ENCODE results near the gene UPK3B. TPM values are rescaled to one million over a fixed set of nuclear protein-coding genes. Genes with fewer than 3 reads are reported as not detected.
"Not testable (repeated sequence)": the region's sequence is repeated elsewhere in the genome, so short reads cannot be mapped to it uniquely, and the experiment has no call there.

The UPK3B gene
- total RNA-seq (2014; rRNA removed; shearing (Covaris generic)): not detected in 2 replicates

DNA sequence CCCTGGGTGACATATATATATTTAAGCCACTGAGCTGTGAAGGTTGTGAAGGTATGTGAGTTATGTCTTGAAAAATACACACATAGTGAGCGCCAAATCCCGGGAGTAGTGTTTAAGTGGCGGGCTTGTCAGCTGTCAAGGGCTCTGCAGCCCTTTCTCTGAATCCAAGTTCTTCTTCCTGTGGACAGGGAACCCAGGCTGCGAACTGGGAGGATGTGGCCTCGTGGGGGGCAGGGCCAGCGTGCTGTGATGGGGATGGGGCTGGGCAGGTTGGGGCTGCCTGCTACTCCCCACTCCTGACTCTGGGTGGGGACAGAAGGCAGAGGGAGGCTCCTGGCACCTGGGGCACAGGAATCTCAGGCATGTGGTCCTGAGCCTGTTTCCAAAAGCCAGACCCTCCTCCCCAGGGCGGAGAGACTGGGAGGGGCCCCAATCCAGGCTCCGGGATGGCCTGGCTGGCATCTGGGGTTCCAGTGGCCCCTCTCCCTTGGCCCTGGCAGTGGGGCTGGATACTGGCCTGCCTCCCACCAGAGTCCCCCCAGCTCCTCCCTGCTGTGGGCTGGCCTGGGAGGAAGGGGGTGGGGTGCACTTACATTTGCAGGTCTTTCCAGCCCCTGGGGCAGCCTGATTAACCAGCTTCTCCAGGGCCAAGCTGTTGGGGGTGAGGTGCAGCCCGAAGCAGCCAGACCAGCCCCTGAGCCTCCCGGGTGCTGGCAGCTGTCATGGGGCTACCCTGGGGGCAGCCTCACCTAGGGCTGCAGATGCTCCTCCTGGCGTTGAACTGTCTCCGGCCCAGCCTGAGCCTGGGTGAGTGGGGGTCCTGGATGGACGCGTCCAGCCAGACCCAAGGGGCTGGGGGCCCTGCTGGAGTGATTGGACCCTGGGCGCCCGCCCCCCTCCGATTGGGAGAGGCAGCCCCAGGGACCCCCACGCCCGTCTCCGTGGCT, at the start of gene UPK3B:
TSS of gene UPK3B (plus strand) at position 622 of the 947 bp plus-strand sequence. CDS start at position 723, 101 bp downstream.
- no peak for DNase-seq (ENCODE audit: low spot score)

DNA sequence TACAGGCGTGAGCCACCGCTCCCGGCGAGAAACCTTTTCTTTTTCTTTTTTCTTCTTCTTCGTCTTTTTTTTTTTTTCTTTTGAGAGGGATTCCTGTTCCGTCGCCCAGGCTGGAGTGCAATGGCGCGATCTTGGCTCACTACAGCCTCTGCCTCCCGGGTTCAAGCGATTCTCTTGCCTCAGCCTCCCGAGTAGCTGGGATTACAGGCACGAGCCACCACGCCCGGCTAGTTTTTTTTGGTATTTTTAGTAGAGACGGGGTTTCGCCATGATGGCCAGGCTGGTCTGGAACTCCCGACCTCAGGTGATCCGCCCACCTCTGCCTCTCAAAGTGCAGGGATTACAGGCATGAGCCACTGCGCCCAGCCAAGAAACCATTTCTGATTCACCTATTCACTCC, 49.6 kb upstream of the UPK3B start:
- not testable (repeated sequence) for DNase-seq (ENCODE audit: low spot score)

DNA sequence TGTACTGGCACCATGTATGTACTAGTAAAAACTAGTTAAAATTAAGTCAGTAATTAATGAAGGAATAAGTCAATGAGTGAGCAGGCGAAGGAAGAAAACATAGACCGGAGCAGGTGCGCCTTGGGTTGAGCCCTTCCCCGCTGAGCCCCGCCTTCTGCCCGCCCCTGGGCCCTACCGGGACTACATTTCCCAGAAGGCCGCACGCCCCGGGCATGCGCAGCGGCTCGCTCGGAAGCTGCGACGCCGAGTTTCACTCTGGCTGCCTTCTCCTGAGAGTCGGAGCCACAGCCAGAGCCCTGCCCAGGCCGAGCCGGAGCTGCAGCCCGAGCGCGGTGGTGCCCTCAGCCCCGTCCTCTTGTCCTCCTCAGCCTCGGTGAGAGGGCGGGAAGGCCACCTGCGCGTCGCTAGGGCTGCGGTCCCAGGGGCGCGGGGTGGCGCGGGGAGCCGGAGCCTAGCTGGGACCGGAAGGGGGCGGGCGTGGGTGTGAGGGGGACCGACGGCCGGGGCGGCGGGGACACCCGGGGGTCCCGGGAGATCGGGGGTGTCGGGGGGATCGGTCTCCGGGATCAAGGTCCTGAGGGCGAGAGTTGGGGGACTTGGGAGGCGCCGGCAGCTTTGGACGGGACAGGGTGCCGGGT, 48.8 kb upstream of the UPK3B start, which contains the start of gene DTX2:
TSS of gene DTX2 (plus strand) at position 246 of the 638 bp plus-strand sequence. CDS start 18,801 bp downstream, outside the sequence.
- not testable (repeated sequence) for DNase-seq (ENCODE audit: low spot score)

DNA sequence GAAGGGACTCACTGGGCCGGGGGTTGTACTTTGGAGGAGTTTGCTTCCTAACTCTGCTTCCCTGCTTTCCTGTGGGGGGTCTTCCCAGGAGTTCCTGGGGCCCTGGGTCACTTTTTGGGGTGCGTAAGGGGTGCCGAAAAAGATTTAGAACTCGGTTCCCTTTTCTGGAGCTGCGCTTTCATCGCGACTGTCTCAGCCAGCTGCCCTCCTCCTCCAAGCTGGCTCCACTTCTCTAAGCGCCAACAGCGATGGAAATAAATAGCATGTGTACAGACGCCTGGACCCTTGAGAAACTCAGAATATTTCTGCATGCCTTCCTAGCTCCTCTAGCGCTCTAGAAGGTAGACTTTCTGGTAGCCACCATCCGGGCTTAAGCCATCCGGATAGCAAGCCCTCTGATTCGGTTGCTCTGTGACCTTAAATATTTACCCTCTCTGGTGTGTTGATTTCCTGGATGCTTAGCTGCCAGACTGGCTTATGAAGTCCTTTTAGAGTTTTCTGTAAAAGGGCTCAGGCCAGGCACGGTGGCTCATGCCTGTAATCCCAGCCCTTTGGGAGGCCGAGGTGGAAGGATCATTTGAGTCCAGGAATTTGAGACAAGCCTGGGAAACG, 48.0 kb upstream of the UPK3B start:
- DNase-seq (ENCODE audit: low spot score): not testable (repeated sequence)

DNA sequence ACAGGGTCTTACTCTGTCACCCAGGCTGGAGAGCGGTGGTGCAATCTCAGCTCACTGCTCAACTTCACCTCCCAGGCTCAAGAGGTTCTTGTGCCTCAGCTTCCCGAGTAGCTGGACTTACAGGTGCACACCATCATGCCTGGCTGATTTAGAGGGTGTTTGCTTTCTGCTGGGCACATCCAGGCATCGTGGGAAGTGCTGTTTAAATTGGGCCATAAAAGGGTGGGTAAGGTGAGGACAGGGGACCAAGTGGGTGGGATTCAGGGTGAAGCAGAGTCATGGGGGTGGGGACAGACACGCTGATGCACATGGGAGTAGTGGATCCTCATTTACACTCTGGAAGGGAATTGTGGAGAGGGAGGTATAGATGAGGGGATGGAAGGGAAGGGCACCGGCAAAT, 45.4 kb upstream of the UPK3B start:
- DNase-seq (ENCODE audit: low spot score): not testable (repeated sequence)

DNA sequence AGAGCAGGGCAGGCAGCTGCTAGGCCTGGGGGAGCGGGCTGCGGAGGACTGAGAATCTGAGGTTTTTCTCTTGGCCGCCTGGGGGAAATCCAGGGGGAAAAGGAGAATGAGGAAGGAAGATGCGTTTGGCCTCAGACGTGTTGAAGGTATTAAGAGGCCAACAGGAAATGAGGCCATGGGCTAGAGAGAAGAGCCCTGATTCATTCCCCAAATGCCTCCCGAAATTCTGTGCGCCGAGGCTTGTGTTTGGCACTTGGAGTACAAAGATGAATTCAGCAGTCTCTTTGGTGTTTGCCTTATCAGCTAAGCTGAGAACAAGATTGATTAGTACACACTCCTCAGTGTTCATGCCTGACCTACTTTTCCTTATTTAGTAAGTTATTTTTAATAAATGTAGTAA, 44.4 kb upstream of the UPK3B start:
- DNase-seq (ENCODE audit: low spot score): not testable (repeated sequence)

DNA sequence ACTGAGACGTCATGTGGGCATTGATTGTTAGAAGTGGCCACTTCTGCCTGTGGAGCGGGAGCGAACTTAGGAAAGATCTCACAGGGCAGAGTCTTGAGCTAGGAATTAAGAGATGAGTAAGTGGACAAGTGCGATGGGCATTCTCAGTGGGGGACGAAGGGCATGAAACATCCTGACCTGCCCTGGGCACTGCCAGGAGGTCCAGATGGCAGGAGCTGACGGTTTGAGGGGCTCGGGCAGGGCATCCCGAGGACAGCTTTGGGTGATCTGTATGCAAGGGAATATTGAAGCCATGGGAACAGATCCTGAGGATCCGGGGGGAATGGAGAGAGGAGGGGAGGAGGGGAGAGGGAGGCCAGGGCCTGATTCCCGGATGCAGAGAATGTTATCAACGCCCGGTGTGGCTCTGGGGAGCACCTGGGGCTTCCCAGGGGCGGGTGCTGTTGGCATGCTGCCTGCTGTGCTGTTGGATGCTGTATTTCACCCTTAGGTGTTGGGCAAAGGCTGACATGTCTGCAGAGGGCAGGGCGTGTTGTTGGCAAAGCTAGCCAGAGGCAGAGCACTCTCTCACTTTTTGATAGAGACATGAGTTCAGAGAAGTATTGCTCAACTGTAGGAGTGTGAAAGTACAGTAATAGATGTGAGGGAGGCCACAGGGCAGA, 42.5 kb upstream of the UPK3B start:
- DNase-seq (ENCODE audit: low spot score): not testable (repeated sequence)

DNA sequence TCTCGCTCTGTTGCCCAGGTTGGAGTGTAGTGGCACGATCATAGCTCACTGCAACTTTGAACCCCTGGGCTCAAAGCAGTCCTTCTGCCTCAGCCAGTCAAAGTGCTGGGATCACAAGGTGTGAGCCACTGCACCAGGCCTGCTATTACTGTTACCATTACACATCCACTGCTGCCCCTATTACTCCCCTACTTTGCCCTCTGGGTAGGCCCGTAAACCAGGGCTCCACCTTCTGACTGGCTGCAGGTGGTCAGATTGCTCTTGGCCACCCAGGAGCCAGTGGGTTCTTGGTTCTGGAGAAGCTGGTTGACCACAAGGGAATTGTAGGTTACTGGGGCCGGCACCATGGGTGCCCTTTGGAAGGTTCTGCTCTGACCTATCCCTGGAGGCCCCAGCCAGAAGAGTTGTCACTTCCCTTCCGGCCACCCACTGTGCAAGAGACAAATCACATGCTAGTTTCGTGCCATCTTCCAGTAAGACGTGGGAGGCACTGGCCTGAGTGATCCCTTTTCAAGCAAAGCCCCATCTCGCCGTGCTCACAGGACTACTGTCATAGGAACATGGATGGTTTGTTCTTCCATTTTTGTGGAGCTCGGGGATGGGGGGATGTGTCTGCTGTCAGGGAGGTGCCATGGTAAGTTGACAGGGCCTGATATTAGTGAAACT, 38.7 kb upstream of the UPK3B start:
- not testable (repeated sequence) for DNase-seq (ENCODE audit: low spot score)

DNA sequence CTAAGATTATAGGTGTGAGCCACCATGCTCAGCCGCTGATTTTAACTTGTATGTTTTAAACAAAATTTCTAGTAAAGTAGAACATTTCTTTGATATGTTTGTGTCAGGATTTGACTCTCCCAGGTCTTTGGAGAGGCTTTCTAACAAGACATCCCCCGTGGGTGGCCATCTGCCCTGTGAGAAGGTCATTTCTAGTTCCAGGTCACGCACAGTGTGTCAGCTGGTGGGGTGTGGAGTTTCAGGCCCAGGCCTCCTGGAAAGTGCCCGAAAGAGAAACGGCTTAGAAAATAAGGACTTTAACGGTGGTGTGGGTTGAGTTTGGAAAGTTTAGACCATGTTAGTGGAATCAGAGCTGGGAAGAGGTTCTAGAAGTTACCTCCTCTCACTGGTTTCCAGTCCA, 37.3 kb upstream of the UPK3B start:
- not testable (repeated sequence) for DNase-seq (ENCODE audit: low spot score)

DNA sequence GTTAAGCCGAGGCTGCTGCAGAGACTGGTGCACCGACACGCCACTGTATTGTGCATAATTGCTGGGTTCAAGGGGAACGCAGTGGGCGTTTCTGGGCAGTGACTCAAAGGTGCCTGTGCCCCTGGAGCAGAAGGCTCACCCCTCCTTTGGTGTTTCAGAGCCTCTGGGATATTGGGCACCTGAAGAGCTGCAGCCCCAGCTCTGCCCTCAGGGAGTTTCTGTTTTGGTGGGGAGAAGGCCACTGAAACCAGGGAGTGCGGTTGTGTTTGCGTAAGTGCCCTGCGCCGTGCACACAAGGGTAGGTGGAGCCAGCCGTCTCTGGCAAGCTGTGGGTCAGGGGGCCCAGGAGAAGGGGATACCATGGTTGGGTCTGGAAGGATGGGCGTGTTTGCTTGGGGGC, 34.1 kb upstream of the UPK3B start:
- not testable (repeated sequence) for DNase-seq (ENCODE audit: low spot score)

DNA sequence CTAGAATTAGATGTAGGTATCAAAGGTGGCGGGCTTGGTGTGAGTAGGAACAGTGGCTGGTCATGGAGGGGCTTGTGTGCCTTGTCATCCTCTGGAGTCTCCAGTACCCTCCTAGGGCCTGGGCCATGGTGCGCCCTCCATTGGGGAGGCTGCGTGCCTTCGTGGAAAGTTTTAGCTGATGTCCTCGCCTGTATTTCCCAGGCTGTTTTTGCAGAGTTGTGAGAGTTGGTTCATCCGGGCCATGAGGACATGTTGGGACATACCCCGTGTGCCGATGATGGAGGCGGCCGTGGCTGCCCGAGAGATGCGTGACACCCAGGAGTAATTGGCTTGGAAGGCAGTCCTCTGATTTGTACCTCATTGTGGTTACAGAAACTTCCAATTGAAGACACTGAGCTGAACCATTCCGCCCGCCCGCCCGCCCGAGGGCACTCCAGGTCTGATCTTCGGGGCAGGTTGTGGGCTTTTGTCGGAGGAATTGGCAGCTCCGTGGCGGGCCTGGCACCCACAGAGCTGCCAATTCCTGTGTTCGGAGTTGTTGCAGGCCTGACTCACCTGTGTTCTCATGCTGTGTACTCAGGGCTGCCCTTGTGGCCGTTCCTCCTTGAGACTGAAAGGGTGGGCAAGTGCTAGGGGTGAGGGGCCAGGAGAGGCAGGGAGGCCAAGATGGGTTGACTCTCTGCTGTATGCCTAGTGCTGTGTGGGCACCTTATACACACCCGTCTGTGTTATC, 33.4 kb upstream of the UPK3B start:
- not testable (repeated sequence) for DNase-seq (ENCODE audit: low spot score)

DNA sequence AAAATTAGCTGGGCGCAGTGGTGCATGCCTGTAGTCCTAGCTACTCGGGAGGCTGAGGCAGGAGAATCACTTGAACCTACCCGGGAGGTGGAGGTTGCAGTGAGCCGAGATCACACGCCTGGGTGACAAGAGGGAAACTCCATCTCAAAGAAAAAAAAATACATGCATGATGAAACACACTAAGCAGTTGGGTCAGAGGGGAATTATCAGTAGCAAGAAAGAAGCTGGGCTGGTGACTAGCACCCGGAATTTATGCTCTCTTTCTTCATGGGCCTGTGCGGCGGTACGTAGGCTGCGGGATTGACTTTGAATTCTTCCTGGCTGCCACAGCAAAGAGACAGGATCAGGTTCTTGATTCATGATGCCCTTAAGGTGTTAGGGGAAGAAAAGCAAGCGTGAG, 30.7 kb upstream of the UPK3B start:
- DNase-seq (ENCODE audit: low spot score): not testable (repeated sequence)

DNA sequence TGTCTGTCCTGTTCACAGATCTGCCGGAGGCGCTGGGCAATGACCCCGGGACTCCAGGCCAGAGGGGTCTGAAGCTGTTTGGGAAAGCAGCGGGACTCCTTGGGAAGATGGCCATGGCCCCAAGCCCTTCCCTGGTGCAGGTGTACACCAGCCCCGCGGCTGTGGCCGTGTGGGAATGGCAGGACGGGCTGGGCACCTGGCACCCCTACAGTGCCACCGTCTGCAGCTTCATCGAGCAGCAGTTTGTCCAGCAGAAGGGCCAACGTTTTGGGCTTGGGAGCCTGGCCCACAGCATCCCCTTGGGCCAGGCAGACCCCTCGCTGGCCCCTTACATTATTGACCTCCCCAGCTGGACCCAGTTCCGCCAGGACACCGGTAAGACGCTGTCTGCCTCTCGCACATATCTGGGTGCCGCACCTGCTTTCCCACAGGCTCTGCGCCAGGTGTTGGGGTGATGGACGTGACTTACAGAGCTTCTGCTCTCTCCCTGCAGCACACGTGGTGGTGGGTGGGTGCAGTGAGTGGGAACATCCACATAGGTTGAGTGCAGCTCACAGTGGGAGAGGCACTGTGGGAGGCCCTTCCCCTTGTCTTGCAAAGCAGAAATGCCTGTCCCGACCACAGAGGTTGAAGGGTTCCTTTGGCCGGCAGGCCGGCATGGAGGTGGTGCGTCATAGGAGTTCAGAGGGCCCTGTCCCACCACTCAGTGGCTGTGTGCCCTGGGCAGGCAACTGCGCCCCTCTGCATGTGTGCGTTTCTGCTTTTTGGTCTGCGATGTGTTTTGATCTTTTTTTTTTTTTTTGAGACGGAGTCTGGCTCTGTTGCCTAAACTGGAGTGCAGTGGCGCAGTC, 29.7 kb upstream of the UPK3B start:
- DNase-seq (ENCODE audit: low spot score): not testable (repeated sequence)

DNA sequence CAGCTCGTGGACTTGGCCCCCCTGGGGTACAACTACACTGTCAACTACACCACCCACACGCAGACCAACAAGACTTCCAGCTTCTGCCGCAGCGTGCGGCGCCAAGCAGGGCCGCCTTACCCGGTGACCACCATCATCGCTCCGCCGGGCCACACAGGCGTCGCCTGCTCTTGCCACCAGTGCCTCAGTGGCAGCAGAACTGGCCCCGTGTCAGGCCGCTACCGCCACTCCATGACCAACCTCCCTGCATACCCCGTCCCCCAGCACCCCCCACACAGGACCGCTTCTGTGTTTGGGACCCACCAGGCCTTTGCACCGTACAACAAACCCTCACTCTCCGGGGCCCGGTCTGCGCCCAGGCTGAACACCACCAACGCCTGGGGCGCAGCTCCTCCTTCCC, 27.7 kb upstream of the UPK3B start:
- not testable (repeated sequence) for DNase-seq (ENCODE audit: low spot score)

DNA sequence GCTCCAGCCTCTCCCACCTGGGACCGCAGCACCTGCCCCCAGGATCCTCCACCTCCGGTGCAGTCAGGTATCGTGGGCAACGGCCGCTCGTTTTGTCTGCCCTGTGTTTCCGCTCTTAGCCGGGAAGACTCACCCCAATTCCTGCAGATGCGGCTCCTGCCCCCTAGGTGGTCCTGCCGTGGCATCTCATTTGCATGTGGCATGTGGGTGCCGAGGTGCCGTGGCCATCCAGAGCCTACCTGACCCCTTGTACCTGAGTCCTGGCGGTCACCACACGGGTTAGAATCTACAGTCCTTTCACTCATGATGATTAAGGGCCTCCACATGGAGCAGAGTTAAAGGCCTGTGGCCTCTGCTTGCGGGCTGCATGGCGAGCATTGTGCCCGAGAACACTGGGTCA, 27.3 kb upstream of the UPK3B start:
- DNase-seq (ENCODE audit: low spot score): not testable (repeated sequence)

DNA sequence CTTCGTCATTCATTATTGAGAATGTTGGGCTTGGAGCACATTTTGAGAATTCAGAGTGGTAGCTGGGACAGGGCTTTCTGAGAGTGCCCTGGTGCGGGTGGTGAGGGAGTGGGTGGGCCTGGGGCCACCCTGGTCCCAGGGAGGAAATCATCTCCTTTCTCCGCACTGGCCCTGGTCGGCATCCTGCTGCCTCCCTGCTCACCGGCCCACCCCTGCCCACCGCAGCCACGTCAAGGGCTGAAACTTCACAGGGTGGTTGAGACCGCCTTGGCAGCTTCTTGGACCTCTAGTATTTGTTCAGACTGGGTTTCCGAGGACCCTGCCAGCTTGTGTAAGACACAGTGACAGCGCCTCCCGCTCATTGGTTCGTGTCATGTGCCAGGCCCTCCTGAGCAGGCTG, 25.9 kb upstream of the UPK3B start:
- DNase-seq (ENCODE audit: low spot score): not testable (repeated sequence)

DNA sequence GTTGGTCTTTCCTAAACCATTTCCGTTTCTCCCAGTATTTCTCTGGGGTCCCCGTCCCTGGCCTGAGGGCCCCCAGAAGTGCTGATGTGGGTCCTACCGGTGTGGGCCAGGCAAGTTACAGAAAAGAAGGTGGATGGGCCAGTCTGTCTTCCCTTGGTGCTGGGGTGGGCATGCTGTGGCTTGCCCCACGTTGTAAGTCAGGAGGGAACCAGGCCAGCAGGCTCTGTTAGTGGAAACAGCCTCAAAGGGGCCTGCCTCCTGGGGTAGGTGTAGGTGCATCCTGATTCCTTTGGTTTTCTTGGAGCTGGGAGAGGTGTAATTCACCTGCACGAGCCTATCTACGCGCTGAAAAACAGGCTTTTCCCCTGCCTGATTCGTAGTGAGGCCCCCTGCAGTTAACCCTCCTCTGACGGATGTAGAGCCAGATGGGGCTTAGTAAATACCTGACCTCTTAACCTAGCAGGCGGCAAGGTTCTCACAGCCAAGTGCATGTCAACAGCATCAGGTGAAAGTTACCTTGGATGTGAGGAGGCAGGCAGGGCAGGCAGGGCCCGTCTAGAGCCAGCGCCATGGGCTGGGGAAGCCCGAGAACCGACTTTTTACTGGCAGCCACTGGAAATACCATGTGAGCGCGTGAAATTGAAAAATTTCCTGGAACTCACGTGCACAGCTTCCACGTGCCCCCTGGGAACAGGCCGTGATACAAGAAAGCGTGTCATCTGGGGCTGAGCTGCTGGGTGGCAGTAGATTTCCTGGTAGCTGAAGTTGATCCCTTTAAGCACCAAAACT, 24.3 kb upstream of the UPK3B start:
- not testable (repeated sequence) for DNase-seq (ENCODE audit: low spot score)

DNA sequence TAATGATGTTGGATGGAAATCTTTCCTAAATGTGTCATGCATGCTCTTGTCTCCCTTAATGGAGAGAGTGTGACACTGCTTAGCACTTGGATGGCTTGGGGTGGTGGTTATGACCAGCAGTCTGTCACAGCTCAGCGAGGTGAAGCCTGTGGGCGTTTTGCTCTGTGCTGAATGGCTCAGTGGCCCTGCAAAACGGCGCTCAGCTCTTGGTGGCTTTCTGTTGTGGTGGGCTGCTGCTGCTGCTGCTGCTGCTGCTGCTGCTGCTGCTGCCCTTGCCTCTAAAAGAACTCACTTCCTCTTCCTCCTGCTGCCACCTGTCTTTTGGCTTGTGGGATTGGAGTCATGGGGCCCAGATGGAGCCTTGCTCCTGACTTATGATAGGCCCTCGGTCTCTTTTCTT, 23.7 kb upstream of the UPK3B start:
- DNase-seq (ENCODE audit: low spot score): not testable (repeated sequence)

DNA sequence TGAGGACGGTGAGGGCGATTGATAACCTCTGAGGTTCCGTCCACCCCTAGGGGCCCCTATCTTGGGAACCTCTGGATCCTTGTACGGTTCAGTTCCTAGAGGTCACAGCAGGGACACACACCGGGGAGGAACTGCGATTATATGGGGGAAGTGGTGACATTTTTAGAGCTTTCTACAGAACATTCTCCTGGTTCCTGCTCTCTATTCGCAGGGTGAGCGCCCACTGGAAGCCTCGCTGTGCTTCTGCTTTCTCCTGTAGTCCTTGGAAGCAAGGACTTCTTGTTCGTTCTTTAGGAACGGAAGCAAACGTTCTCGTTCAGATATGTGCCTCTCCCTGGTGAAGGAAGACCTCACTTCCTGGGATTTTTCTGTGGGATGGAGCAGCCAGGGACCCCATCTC, 22.4 kb upstream of the UPK3B start:
- DNase-seq (ENCODE audit: low spot score): not testable (repeated sequence)
